Measurements from ENCODE around the gene PACRG.

Gene PACRG

GRCh38 chr6:162710936-162711335, 16.8 kb upstream of the PACRG start:
- Histone ChIP-seq H2BK120ac (ENCODE audit: low read depth, low read length) (no peak overlapping the region), H3K4me2 (ENCODE audit: low read length, poor library complexity, severe bottlenecking) (no peak overlapping the region), H2BK15ac (ENCODE audit: low read depth, poor library complexity, severe bottlenecking) (no peak overlapping the region), H3K27me3 (ENCODE audit: control insufficient read depth in 1 of 2, insufficient read depth in 1 of 2, low read length in 2 of 2) (no peaks in the 10 kb centered on the region), H3K14ac (ENCODE audit: low read length in 2 of 2) (no peak overlapping the region), H4K8ac (ENCODE audit: low read length) (no peak overlapping the region), H3K9me3 (ENCODE audit: control insufficient read depth, low read length) (no peaks in the 10 kb centered on the region), H2AFZ (ENCODE audit: low read depth, low read length) (no peak overlapping the region), H3K27ac (ENCODE audit: low read length, poor library complexity, severe bottlenecking) (no peak overlapping the region), H4K91ac (ENCODE audit: low read length) (no peak overlapping the region), H3K36me3 (ENCODE audit: control insufficient read depth in 1 of 2, insufficient read depth in 2 of 2, low read depth in 1 of 2, low read length in 2 of 2) (no peaks in the 10 kb centered on the region), H3K4me3 (ENCODE audit: insufficient read depth in 1 of 2, low read depth in 1 of 2, low read length in 2 of 2) (no peak overlapping the region), H3K4me1 (ENCODE audit: control insufficient read depth, insufficient read depth, low read depth, low read length) (no peaks in the 10 kb centered on the region), H3K23ac (ENCODE audit: low read length in 2 of 2) (no peak overlapping the region), H2BK5ac (ENCODE audit: low read depth, low read length, poor library complexity, severe bottlenecking) (no peak overlapping the region), H3K18ac (ENCODE audit: low read depth in 1 of 2, low read length in 2 of 2) (no peak overlapping the region), H2BK12ac (ENCODE audit: low read length in 2 of 2) (no peak overlapping the region), H3K79me1 (replicated peaks; ENCODE audit: low read length, poor library complexity, severe bottlenecking) (peaks cover 1% of the 10 kb centered on the region), H3K9ac (ENCODE audit: low read length) (no peak overlapping the region), H2AK5ac (ENCODE audit: low read length, severe bottlenecking) (no peak overlapping the region), H3K4ac (ENCODE audit: low read depth in 1 of 2, low read length in 2 of 2) (no peak overlapping the region)
- DNase-seq: no peak
- 76% methylated on average over 2 of the region's 2 CpGs for WGBS

GRCh38 chr6:162711376-162711775, 16.4 kb upstream of the PACRG start:
- H3K4me1 ChIP-seq (ENCODE audit: control insufficient read depth, insufficient read depth, low read depth, low read length): no peaks in the 10 kb centered on the region
- H2AK5ac ChIP-seq (ENCODE audit: low read length, severe bottlenecking): no peak overlapping the region
- WGBS: 86% methylated on average over 4 of the region's 4 CpGs
- H3K14ac ChIP-seq (ENCODE audit: low read length in 2 of 2): no peak overlapping the region
- no peak overlapping the region for H4K8ac ChIP-seq (ENCODE audit: low read length)
- H3K18ac ChIP-seq (ENCODE audit: low read depth in 1 of 2, low read length in 2 of 2): no peak overlapping the region
- no peak overlapping the region for H2BK5ac ChIP-seq (ENCODE audit: low read depth, low read length, poor library complexity, severe bottlenecking)
- peaks cover 1% of the 10 kb centered on the region for H3K79me1 ChIP-seq (replicated peaks; ENCODE audit: low read length, poor library complexity, severe bottlenecking)
- H4K91ac ChIP-seq (ENCODE audit: low read length): no peak overlapping the region
- no peaks in the 10 kb centered on the region for H3K27me3 ChIP-seq (ENCODE audit: control insufficient read depth in 1 of 2, insufficient read depth in 1 of 2, low read length in 2 of 2)
- no peak overlapping the region for H3K4ac ChIP-seq (ENCODE audit: low read depth in 1 of 2, low read length in 2 of 2)
- no peak for DNase-seq
- H3K4me3 ChIP-seq (ENCODE audit: insufficient read depth in 1 of 2, low read depth in 1 of 2, low read length in 2 of 2): no peak overlapping the region
- H3K23ac ChIP-seq (ENCODE audit: low read length in 2 of 2): no peak overlapping the region
- H3K9me3 ChIP-seq (ENCODE audit: control insufficient read depth, low read length): no peaks in the 10 kb centered on the region
- H3K27ac ChIP-seq (ENCODE audit: low read length, poor library complexity, severe bottlenecking): no peak overlapping the region
- no peak overlapping the region for H3K9ac ChIP-seq (ENCODE audit: low read length)
- H3K36me3 ChIP-seq (ENCODE audit: control insufficient read depth in 1 of 2, insufficient read depth in 2 of 2, low read depth in 1 of 2, low read length in 2 of 2): no peaks in the 10 kb centered on the region
- H2BK15ac ChIP-seq (ENCODE audit: low read depth, poor library complexity, severe bottlenecking): no peak overlapping the region
- H2BK120ac ChIP-seq (ENCODE audit: low read depth, low read length): no peak overlapping the region
- H2BK12ac ChIP-seq (ENCODE audit: low read length in 2 of 2): no peak overlapping the region
- H2AFZ ChIP-seq (ENCODE audit: low read depth, low read length): no peak overlapping the region
- no peak overlapping the region for H3K4me2 ChIP-seq (ENCODE audit: low read length, poor library complexity, severe bottlenecking)

- no peak overlapping the region for H3K4me3 ChIP-seq (ENCODE audit: insufficient read depth in 1 of 2, low read depth in 1 of 2, low read length in 2 of 2)
- H4K91ac ChIP-seq (ENCODE audit: low read length): no peak overlapping the region
- no peak overlapping the region for H3K4ac ChIP-seq (ENCODE audit: low read depth in 1 of 2, low read length in 2 of 2)
- no peak overlapping the region for H3K23ac ChIP-seq (ENCODE audit: low read length in 2 of 2)
- no peak overlapping the region for H3K9ac ChIP-seq (ENCODE audit: low read length)
- peaks cover 1% of the 10 kb centered on the region for H3K79me1 ChIP-seq (replicated peaks; ENCODE audit: low read length, poor library complexity, severe bottlenecking)
- no peak overlapping the region for H3K27ac ChIP-seq (ENCODE audit: low read length, poor library complexity, severe bottlenecking)
- no CpG with 5 or more reads among the region's 2 CpGs for WGBS
- H3K27me3 ChIP-seq (ENCODE audit: control insufficient read depth in 1 of 2, insufficient read depth in 1 of 2, low read length in 2 of 2): no peaks in the 10 kb centered on the region
- no peak overlapping the region for H2BK15ac ChIP-seq (ENCODE audit: low read depth, poor library complexity, severe bottlenecking)
- no peaks in the 10 kb centered on the region for H3K4me1 ChIP-seq (ENCODE audit: control insufficient read depth, insufficient read depth, low read depth, low read length)
- DNase-seq: no peak
- H2AFZ ChIP-seq (ENCODE audit: low read depth, low read length): no peak overlapping the region
- H3K18ac ChIP-seq (ENCODE audit: low read depth in 1 of 2, low read length in 2 of 2): no peak overlapping the region
- H4K8ac ChIP-seq (ENCODE audit: low read length): no peak overlapping the region
- no peak overlapping the region for H2AK5ac ChIP-seq (ENCODE audit: low read length, severe bottlenecking)
- H3K9me3 ChIP-seq (ENCODE audit: control insufficient read depth, low read length): no peaks in the 10 kb centered on the region
- H2BK5ac ChIP-seq (ENCODE audit: low read depth, low read length, poor library complexity, severe bottlenecking): no peak overlapping the region
- no peaks in the 10 kb centered on the region for H3K36me3 ChIP-seq (ENCODE audit: control insufficient read depth in 1 of 2, insufficient read depth in 2 of 2, low read depth in 1 of 2, low read length in 2 of 2)
- H3K14ac ChIP-seq (ENCODE audit: low read length in 2 of 2): no peak overlapping the region
- no peak overlapping the region for H2BK120ac ChIP-seq (ENCODE audit: low read depth, low read length)
- no peak overlapping the region for H3K4me2 ChIP-seq (ENCODE audit: low read length, poor library complexity, severe bottlenecking)
- no peak overlapping the region for H2BK12ac ChIP-seq (ENCODE audit: low read length in 2 of 2)
Measured at GRCh38 chr6:162712694-162713093, 15.1 kb upstream of the PACRG start.

GRCh38 chr6:162713974-162714780, 13.6 kb upstream of the PACRG start:
- H2BK120ac ChIP-seq (ENCODE audit: low read depth, low read length): no peak overlapping the region
- H2AFZ ChIP-seq (ENCODE audit: low read depth, low read length): no peak overlapping the region
- H3K4me3 ChIP-seq (ENCODE audit: insufficient read depth in 1 of 2, low read depth in 1 of 2, low read length in 2 of 2): no peak overlapping the region
- no peak overlapping the region for H3K14ac ChIP-seq (ENCODE audit: low read length in 2 of 2)
- DNase-seq: no peak
- 92% methylated on average over 12 of the region's 13 CpGs for WGBS
- no peaks in the 10 kb centered on the region for H3K9me3 ChIP-seq (ENCODE audit: control insufficient read depth, low read length)
- no peaks in the 10 kb centered on the region for H3K27me3 ChIP-seq (ENCODE audit: control insufficient read depth in 1 of 2, insufficient read depth in 1 of 2, low read length in 2 of 2)
- H3K18ac ChIP-seq (ENCODE audit: low read depth in 1 of 2, low read length in 2 of 2): no peak overlapping the region
- H3K27ac ChIP-seq (ENCODE audit: low read length, poor library complexity, severe bottlenecking): no peak overlapping the region
- H3K23ac ChIP-seq (ENCODE audit: low read length in 2 of 2): no peak overlapping the region
- no peaks in the 10 kb centered on the region for H3K36me3 ChIP-seq (ENCODE audit: control insufficient read depth in 1 of 2, insufficient read depth in 2 of 2, low read depth in 1 of 2, low read length in 2 of 2)
- H3K9ac ChIP-seq (ENCODE audit: low read length): no peak overlapping the region
- H3K4me2 ChIP-seq (ENCODE audit: low read length, poor library complexity, severe bottlenecking): no peak overlapping the region
- peaks cover 1% of the 10 kb centered on the region for H3K79me1 ChIP-seq (replicated peaks; ENCODE audit: low read length, poor library complexity, severe bottlenecking)
- no peak overlapping the region for H3K4ac ChIP-seq (ENCODE audit: low read depth in 1 of 2, low read length in 2 of 2)
- H2AK5ac ChIP-seq (ENCODE audit: low read length, severe bottlenecking): no peak overlapping the region
- H2BK5ac ChIP-seq (ENCODE audit: low read depth, low read length, poor library complexity, severe bottlenecking): no peak overlapping the region
- H3K4me1 ChIP-seq (ENCODE audit: control insufficient read depth, insufficient read depth, low read depth, low read length): no peaks in the 10 kb centered on the region
- H2BK12ac ChIP-seq (ENCODE audit: low read length in 2 of 2): no peak overlapping the region
- H2BK15ac ChIP-seq (ENCODE audit: low read depth, poor library complexity, severe bottlenecking): no peak overlapping the region
- no peak overlapping the region for H4K91ac ChIP-seq (ENCODE audit: low read length)
- H4K8ac ChIP-seq (ENCODE audit: low read length): no peak overlapping the region
